ENCODE results near the gene ZRSR2. TPM values are rescaled to one million over a fixed set of nuclear protein-coding genes. Genes with fewer than 3 reads are reported as not detected.
"Not testable (repeated sequence)": the region's sequence is repeated elsewhere in the genome, so short reads cannot be mapped to it uniquely, and the experiment has no call there.

Gene ZRSR2
- total RNA-seq, 1 experiment from 2014 or later: 18.1 TPM

DNA sequence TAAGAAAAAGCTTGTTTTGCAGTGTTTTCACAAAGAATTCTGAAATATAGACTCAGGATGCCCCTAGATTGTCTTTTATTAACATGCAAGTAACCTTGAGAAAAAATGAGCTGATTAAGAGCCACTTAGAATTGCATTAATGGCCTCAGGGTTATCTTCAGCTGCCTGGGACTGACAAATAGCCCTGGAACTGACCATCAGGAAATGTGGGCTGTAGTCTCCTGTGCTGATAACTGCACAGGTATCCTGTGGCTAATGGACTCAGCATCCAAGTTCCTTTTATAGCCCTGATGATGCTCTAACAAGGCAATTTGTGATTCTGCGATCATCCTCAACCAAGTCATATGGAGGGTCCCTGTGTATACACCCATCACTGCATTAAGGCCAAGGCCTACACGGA, 35.2 kb upstream of the ZRSR2 start:
- Histone ChIP-seq H3K9me3 (ENCODE audit: low read depth, low read length, poor library complexity, severe bottlenecking) (no peaks in the 10 kb centered on the region), H3K27me3 (replicated peaks; ENCODE audit: insufficient read depth, low read depth, low read length, poor library complexity) (no peaks in the 10 kb centered on the region), H3K4me1 (ENCODE audit: insufficient read depth, low read length, poor library complexity, severe bottlenecking) (no peaks in the 10 kb centered on the region), H3K4me3 (ENCODE audit: low read depth, low read length, poor library complexity, severe bottlenecking) (no peak overlapping the region), H3K27ac (ENCODE audit: low read depth, low read length, poor library complexity, severe bottlenecking) (no peak overlapping the region), H3K36me3 (ENCODE audit: insufficient read depth, low read length, poor library complexity, severe bottlenecking) (no peaks in the 10 kb centered on the region)
- BruUV-seq (replicated peaks): no TSS peak
- TF ChIP-seq EZH2 (IDR thresholded peaks at IDR 0.05; ENCODE audit: borderline replicate concordance, low read depth, low read length, poor library complexity, severe bottlenecking) (no peak), CTCF (conservative IDR thresholded peaks at IDR 0.05; ENCODE audit: low read depth, low read length) (no peak)
- no peak for DNase-seq (ENCODE audit: low spot score)
- ChIA-PET CTCF (no interaction called here), POLR2A (ENCODE audit: low non-redundant PET) (no interaction called here)
- intact Hi-C loops (cut with micrococcal nuclease; ENCODE audit: unreplicated experiment): loop anchor here (10.0 kb wide), 1 partner anchor 680 kb away; no protein-coding TSS in a partner anchor

GRCh38 chrX:15758140-15758539, 32.1 kb upstream of the ZRSR2 start:
- TF ChIP-seq CTCF (conservative IDR thresholded peaks at IDR 0.05; ENCODE audit: low read depth, low read length) (no peak), EZH2 (IDR thresholded peaks at IDR 0.05; ENCODE audit: borderline replicate concordance, low read depth, low read length, poor library complexity, severe bottlenecking) (no peak)
- Histone ChIP-seq H3K4me3 (ENCODE audit: low read depth, low read length, poor library complexity, severe bottlenecking) (no peak overlapping the region), H3K9me3 (ENCODE audit: low read depth, low read length, poor library complexity, severe bottlenecking) (no peaks in the 10 kb centered on the region), H3K27me3 (replicated peaks; ENCODE audit: insufficient read depth, low read depth, low read length, poor library complexity) (no peaks in the 10 kb centered on the region), H3K27ac (ENCODE audit: low read depth, low read length, poor library complexity, severe bottlenecking) (no peak overlapping the region), H3K4me1 (ENCODE audit: insufficient read depth, low read length, poor library complexity, severe bottlenecking) (peaks cover 3% of the 10 kb centered on the region), H3K36me3 (ENCODE audit: insufficient read depth, low read length, poor library complexity, severe bottlenecking) (no peaks in the 10 kb centered on the region)
- ChIA-PET CTCF (no interaction called here), POLR2A (ENCODE audit: low non-redundant PET) (interaction anchor here (0.6 kb wide), 1 partner anchor 660 kb away, joined by 3 read pairs; no protein-coding TSS in a partner anchor)
- DNase-seq (ENCODE audit: low spot score): no peak
- no TSS peak for BruUV-seq (replicated peaks)
- intact Hi-C loops (cut with micrococcal nuclease; ENCODE audit: unreplicated experiment): loop anchor here (10.0 kb wide), 1 partner anchor 677 kb away; no protein-coding TSS in a partner anchor

GRCh38 chrX:15759886-15760285, 30.4 kb upstream of the ZRSR2 start:
- H3K4me3 ChIP-seq (ENCODE audit: low read depth, low read length, poor library complexity, severe bottlenecking); H3K9me3 ChIP-seq (ENCODE audit: low read depth, low read length, poor library complexity, severe bottlenecking); DNase-seq (ENCODE audit: low spot score); POLR2A ChIA-PET (ENCODE audit: low non-redundant PET); BruUV-seq (replicated peaks); H3K27me3 ChIP-seq (replicated peaks; ENCODE audit: insufficient read depth, low read depth, low read length, poor library complexity); H3K4me1 ChIP-seq (ENCODE audit: insufficient read depth, low read length, poor library complexity, severe bottlenecking); H3K27ac ChIP-seq (ENCODE audit: low read depth, low read length, poor library complexity, severe bottlenecking); H3K36me3 ChIP-seq (ENCODE audit: insufficient read depth, low read length, poor library complexity, severe bottlenecking): not testable (repeated sequence)
- CTCF ChIA-PET: interaction anchor here (0.6 kb wide), 1 partner anchor 14 kb away, joined by 3 read pairs; no protein-coding TSS in a partner anchor
- intact Hi-C loops (cut with micrococcal nuclease; ENCODE audit: unreplicated experiment): loop anchor here (2.0 to 10.0 kb wide), 4 partner anchors 57 to 675 kb away; no protein-coding TSS in a partner anchor

DNA sequence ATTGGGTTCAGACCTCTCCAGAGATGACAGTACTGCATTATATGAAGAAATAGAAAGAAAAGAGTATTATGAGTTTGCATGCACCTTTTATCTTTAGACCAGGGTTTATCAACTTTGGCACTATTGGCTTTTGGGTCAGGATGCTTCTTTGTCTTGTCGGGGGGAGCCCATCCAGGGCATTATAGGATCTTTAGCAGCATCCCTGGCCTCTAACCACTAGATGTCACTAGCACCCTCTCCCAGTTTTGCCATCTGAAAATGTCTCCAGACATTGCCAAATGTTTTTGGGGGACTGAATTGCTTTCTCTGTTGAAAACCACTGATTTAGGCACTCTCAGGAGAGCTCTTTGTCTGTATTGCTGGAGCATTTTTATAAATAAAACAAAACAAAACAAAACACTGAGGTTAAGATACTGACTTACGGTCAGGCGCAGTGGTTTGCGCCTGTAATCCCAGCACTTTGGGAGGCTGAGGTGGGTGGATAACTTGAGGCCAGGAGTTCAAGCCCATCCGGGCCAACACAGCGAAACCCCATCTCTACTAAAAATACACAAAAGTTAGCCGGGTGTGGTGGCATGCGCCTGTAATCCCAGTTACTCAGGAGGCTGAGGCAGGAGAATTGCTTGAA, 28.6 kb upstream of the ZRSR2 start:
- ChIA-PET CTCF (no interaction called here), POLR2A (ENCODE audit: low non-redundant PET) (no interaction called here)
- H3K27me3 ChIP-seq (replicated peaks; ENCODE audit: insufficient read depth, low read depth, low read length, poor library complexity): no peaks in the 10 kb centered on the region
- H3K27ac ChIP-seq (ENCODE audit: low read depth, low read length, poor library complexity, severe bottlenecking): no peak overlapping the region
- H3K4me3 ChIP-seq (ENCODE audit: low read depth, low read length, poor library complexity, severe bottlenecking): no peak overlapping the region
- no TSS peak for BruUV-seq (replicated peaks)
- intact Hi-C loops (cut with micrococcal nuclease; ENCODE audit: unreplicated experiment): loop anchor here (2.0 to 10.0 kb wide), 3 partner anchors 55 to 213 kb away; no protein-coding TSS in a partner anchor
- DNase-seq (ENCODE audit: low spot score): peak; percentile 69
- H3K4me1 ChIP-seq (ENCODE audit: insufficient read depth, low read length, poor library complexity, severe bottlenecking): peaks cover 3% of the 10 kb centered on the region
- TF ChIP-seq EZH2 (IDR thresholded peaks at IDR 0.05; ENCODE audit: borderline replicate concordance, low read depth, low read length, poor library complexity, severe bottlenecking) (no peak), CTCF (conservative IDR thresholded peaks at IDR 0.05; ENCODE audit: low read depth, low read length) (peak; percentile 85)
- H3K9me3 ChIP-seq (ENCODE audit: low read depth, low read length, poor library complexity, severe bottlenecking): no peaks in the 10 kb centered on the region
- H3K36me3 ChIP-seq (ENCODE audit: insufficient read depth, low read length, poor library complexity, severe bottlenecking): no peaks in the 10 kb centered on the region

Measured in A673 (cell line).